HG02840 (cell line): ENCODE data around the gene INPP5A.
"Not testable (repeated sequence)": the region's sequence is repeated elsewhere in the genome, so short reads cannot be mapped to it uniquely, and the experiment has no call there.

ENCODE experiments used
- ATAC-seq: cut with Tn5 transposase; IDR thresholded peaks from one replicate; pipeline ENCODE4 v1.9.1; 2021; ENCODE audit warnings: mild to moderate bottlenecking, moderate library complexity, moderate number of reproducible peaks; ENCODE audit not compliant: unreplicated experiment, low FRiP score

The INPP5A gene

DNA sequence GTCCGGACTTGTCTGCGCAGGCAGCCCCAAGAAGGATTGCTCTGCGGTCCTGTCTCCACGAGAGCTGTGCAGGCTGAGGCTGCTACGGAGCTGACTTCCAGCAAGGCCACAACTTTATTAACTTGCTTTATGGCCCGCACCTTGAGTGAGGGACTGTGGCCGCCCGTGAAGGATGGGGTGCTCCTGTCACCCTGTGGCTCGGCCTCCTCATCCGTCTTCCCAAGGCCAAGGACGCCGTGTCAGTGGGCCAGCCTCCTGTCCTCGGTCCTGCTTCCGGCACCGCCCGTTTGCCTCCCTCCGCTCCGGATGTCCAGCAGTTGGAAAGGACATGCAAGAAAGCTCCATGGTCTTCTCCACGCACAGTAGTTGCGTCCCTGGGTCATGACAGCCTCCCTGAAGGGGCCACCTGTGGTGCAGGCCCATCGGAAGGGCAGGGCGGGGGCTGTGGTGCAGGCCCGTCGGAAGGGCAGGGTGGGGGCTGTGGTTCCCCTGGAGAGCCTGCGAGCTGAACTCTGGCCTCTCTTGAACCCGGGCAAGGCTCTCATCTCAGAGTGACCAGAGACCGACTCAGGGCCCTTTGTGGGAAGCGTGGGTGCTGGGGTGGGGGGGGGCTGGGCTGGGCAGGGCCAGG is 161.3 kb downstream of the INPP5A start:
- no peak for ATAC-seq

GRCh38 chr10:132699411-132700155 is 162.0 kb downstream of the INPP5A start:
- ATAC-seq = no peak

DNA sequence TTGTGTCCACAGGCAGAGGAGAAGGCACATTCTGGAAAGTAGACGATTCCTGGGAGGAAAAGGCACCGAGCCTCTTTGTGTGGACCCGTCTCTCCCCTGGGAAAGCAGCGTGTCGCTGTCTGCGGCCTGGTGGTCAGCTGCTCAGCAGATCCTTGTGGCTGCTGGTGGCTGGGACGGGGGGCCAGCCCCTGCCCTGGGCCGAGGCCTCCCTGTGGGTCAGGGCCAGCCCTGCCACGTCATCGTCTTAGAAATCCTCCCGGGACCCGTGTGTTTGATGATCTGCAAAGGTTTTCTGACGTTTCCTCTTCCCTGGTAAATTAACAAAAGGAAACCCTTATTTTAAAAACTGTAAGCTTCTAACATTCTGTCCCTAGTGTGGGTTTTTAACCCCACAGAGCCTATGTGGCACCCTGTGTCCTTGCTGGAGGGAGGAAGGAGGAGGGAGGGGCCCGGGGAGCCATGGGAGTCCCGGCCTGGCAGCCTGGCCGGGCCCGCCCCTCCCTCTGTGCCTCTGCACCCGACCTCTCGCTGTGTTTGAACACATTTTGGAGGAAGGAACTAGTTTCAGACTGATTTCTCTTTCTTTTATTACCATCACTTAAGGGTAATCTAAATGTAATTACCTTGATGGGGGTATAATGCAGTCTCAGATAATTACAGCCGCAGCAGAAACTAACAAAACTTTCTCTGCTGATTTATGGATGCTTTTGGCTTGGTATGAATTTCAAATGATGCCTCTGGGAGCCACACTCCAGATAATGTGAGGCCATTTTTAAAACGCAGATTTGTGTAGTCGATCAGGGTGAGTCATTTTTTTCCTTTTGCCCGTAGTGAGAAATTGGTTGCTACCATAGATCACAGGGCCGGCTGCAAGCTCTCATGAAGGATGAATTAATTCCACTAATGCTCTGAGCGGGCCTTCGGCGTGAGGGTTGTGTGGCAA is 162.8 kb downstream of the INPP5A start:
- no peak for ATAC-seq

DNA sequence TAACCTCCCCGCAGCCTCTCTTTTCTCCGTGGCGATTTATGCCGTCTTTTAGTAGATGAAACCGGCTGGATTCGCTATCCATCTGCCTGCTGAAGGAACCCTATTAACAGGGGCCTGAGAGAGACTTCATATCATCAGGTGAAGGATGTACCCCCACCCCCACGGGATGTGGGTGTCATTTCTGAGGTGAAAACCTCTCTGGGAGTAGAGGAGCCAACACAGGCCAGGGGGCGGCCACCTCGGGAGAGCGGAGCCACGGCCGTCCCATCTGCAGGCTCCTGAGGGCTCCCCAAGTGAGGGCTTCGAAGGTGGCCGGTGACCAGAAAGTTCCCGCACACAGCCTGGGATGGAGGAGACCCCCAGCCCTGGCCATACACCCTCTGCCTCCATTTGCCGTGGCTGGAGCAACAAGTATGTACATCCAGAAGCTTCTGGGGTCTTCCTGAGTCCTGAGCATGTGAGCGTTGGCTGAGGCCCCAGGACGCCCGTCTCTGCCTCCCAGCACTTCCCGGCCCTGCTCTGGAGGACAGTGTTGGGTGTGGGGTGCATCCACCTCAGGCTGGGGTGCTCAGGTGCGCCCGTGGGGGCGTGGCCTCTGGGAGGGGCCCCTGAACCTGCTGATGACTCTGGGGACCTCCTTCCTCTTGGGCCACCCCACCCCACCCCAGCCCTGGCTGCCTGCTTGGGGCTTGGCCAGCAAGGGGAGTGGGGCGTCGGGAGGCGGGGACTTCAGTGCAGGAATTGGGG is 163.7 kb downstream of the INPP5A start:
- ATAC-seq = no peak

- ATAC-seq = no peak
These were observed 164.2 kb downstream of the INPP5A start for GRCh38 chr10:132701846-132702190.

- no peak for ATAC-seq
These were observed 165.2 kb downstream of the INPP5A start for GRCh38 chr10:132702601-132703418.

DNA sequence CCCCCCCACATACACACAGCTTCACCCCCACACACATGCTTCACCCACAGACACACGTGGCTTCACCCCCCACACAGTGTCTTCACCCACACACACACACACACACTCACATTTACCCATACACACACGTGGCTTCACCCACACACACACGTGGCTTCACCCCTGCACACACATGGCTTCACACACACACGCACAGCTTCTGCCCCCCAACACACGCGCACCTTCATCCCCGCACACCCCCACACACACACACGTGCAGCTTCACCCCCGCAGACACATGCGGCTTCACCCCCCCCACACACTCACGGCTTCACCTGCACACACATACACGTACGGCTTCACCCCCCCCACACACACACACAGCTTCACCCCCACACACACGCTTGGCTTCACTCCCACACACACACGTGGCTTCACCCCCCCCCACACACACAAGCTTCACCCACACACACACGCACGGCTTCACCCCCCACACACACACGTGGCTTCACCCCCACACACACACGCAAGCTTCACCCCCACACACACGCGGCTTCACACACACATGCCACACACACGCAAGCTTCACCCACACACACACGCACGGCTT is 165.9 kb downstream of the INPP5A start:
- no peak for ATAC-seq

GRCh38 chr10:132704008-132704814 is 166.6 kb downstream of the INPP5A start:
- no peak for ATAC-seq

DNA sequence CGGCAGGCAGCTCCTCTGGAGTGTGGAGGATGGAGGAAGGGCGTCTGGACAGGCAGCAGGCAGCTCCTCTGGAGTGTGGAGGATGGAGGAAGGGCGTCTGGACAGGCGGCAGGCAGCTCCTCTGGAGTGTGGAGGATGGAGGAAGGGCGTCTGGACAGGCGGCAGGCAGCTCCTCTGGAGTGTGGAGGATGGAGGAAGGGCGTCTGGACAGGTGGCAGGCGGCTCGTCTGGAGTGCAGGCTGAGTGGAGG is 167.2 kb downstream of the INPP5A start:
- not testable (repeated sequence) for ATAC-seq

- no peak for ATAC-seq
These were observed 167.6 kb downstream of the INPP5A start for GRCh38 chr10:132705173-132705572.

GRCh38 chr10:132705943-132706342 is 168.4 kb downstream of the INPP5A start:
- ATAC-seq = no peak

DNA sequence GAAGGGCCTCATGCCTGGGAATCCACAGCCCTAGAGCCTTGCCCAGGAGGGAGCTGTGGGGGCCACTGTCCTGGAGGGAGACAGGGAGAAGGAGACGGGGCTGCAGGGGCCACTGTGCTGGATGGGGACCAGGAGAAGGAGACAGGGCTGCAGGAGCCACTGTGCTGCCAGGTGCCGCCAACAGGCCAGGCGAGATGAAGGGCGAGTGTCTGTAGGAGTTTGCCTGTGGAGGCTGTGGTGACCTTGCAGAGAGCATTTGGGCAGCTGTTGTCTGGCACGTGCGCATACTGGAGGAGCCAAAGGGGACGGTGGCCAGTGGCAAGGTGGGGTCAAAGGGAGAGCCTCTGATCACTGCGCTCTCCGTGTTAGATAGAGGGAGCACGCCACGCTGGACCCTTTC is 169.1 kb downstream of the INPP5A start:
- ATAC-seq = no peak

DNA sequence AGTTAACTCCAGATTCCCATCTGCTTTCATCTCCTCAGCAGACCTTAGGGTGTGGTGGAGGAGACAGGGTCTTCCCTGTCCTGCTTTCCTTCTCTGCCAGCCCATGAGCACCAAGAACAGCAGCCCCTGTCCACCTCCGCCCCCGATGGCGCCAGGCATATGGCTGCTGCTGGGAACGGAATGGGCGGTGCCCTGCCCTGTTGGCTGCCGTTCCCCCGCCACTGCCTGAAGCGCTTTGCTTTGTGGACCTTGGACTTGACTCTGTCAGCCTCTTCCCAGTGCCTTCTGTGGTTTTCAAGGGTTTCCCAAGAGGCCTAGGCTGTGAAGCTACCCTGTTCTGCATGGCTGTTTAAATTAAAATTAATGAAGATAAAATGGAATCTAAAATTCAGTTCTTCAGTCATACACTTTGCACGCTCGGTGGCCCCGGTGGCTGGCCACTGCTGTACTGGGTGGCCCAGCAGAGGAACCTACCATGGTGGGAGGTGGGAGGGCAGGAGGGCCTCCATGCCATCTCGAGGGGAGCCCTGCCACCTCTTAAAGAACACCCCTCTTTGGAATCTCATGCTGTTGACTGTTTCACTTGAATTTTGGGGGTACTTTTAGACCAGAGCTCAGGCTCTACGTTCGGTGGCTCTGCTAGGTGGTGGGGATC is 169.7 kb downstream of the INPP5A start:
- no peak for ATAC-seq

DNA sequence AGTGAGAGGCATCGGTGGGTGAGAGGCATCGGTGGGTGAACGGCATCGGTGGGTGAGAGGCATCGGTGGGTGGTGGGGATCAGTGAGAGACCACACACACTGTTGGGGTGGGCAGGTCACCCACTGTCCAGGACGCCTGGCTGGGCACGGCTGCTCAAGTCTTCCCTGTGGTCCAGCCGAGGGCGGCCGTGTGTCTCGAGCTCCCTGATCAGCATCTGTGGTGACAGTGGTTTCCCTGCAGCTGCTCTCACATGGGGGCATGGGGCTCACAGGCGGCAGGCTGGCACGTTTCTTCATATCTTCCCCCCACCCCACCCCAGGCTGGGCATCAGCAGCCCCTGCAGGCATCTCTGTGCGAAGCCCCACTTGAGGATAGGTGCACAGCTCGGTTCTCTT is 170.2 kb downstream of the INPP5A start:
- no peak for ATAC-seq

- ATAC-seq = no peak
These were observed 170.9 kb downstream of the INPP5A start for GRCh38 chr10:132708441-132708840.

- ATAC-seq = no peak
These were observed 171.3 kb downstream of the INPP5A start for GRCh38 chr10:132708936-132709335.

DNA sequence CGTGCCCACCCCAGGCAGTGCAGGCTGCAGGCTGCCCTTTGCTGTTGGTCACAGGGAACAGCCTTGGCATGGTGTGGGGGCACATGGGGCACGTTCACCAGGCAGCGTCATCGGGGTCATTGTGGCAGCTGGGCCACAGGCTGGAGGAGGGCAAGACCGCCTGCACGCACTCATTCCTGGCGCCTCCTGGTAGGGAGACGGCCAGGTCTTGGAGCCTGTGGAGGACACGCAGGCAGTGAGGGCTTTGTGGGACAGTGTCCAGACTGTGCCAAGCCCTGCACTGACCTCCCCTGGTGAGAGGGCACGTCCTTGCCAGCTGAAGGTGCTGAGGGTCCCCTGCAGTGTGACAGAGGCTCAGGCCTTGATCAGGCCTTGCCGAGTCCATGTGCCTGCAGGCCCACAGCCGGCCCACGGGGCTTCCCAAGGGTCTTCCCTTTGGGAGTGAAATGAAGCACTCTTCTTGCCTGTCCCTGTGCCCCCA is 171.9 kb downstream of the INPP5A start:
- no peak for ATAC-seq

- ATAC-seq = no peak
These were observed 172.6 kb downstream of the INPP5A start for GRCh38 chr10:132710036-132710686.
